Measurements from ENCODE around the gene EMID1.

EMID1 gene

GRCh38 chr22:29288837-29289236, 83.1 kb downstream of the EMID1 start:
- TF ChIP-seq MAX (IDR thresholded peaks at IDR 0.05) (no peak), EP300 (IDR thresholded peaks at IDR 0.05; ENCODE audit: borderline replicate concordance) (no peak), RAD21 (IDR thresholded peaks at IDR 0.05; ENCODE audit: low read depth) (no peak), YY1 (IDR thresholded peaks at IDR 0.05; ENCODE audit: low read depth) (no peak), USF1 (IDR thresholded peaks at IDR 0.05) (no peak), CEBPB (IDR thresholded peaks at IDR 0.05) (no peak), TAF1 (IDR thresholded peaks at IDR 0.05; ENCODE audit: low read depth) (no peak), CREB1 (IDR thresholded peaks at IDR 0.05; ENCODE audit: low read depth) (no peak), REST (IDR thresholded peaks at IDR 0.05; ENCODE audit: low read depth) (no peak), ZBTB7A (IDR thresholded peaks at IDR 0.05; ENCODE audit: low read depth) (no peak)

GRCh38 chr22:29290061-29290460, 84.4 kb downstream of the EMID1 start:
- TF ChIP-seq ZBTB7A (IDR thresholded peaks at IDR 0.05; ENCODE audit: low read depth): no peak
- no peak for TF ChIP-seq TAF1 (IDR thresholded peaks at IDR 0.05; ENCODE audit: low read depth)
- no peak for TF ChIP-seq REST (IDR thresholded peaks at IDR 0.05; ENCODE audit: low read depth)
- TF ChIP-seq EGR1 (IDR thresholded peaks at IDR 0.05): no peak
- no peak for TF ChIP-seq NFIC (IDR thresholded peaks at IDR 0.05)
- TF ChIP-seq TEAD4 (IDR thresholded peaks at IDR 0.05): no peak
- TF ChIP-seq FOXM1 (IDR thresholded peaks at IDR 0.05; ENCODE audit: borderline replicate concordance, low read depth): no peak
- TF ChIP-seq CEBPB (IDR thresholded peaks at IDR 0.05): no peak
- no peak for TF ChIP-seq TCF12 (IDR thresholded peaks at IDR 0.05; ENCODE audit: low read depth)

GRCh38 chr22:29291215-29291614, 85.5 kb downstream of the EMID1 start:
- TF ChIP-seq TEAD4 (IDR thresholded peaks at IDR 0.05) (no peak), EGR1 (IDR thresholded peaks at IDR 0.05) (no peak), CREB1 (IDR thresholded peaks at IDR 0.05; ENCODE audit: low read depth) (no peak), RAD21 (IDR thresholded peaks at IDR 0.05; ENCODE audit: low read depth) (no peak), ZBTB7A (IDR thresholded peaks at IDR 0.05; ENCODE audit: low read depth) (no peak), EP300 (IDR thresholded peaks at IDR 0.05; ENCODE audit: borderline replicate concordance) (no peak), USF1 (IDR thresholded peaks at IDR 0.05) (no peak), TAF1 (IDR thresholded peaks at IDR 0.05; ENCODE audit: low read depth) (no peak), TCF12 (IDR thresholded peaks at IDR 0.05; ENCODE audit: low read depth) (no peak), FOXM1 (IDR thresholded peaks at IDR 0.05; ENCODE audit: borderline replicate concordance, low read depth) (no peak)

- TF ChIP-seq REST (IDR thresholded peaks at IDR 0.05; ENCODE audit: low read depth): no peak
- TF ChIP-seq MAX (IDR thresholded peaks at IDR 0.05): no peak
- no peak for TF ChIP-seq EP300 (IDR thresholded peaks at IDR 0.05; ENCODE audit: borderline replicate concordance)
- TF ChIP-seq YY1 (IDR thresholded peaks at IDR 0.05; ENCODE audit: low read depth): no peak
- no peak for TF ChIP-seq RAD21 (IDR thresholded peaks at IDR 0.05; ENCODE audit: low read depth)
- no peak for TF ChIP-seq TCF12 (IDR thresholded peaks at IDR 0.05; ENCODE audit: low read depth)
- no peak for TF ChIP-seq TAF1 (IDR thresholded peaks at IDR 0.05; ENCODE audit: low read depth)
Measured at GRCh38 chr22:29292379-29292778, 86.7 kb downstream of the EMID1 start.

- TF ChIP-seq MAX (IDR thresholded peaks at IDR 0.05): no peak
- no peak for TF ChIP-seq EGR1 (IDR thresholded peaks at IDR 0.05)
- no peak for TF ChIP-seq YY1 (IDR thresholded peaks at IDR 0.05; ENCODE audit: low read depth)
- TF ChIP-seq CEBPB (IDR thresholded peaks at IDR 0.05): no peak
- no peak for TF ChIP-seq USF1 (IDR thresholded peaks at IDR 0.05)
- no peak for TF ChIP-seq FOXM1 (IDR thresholded peaks at IDR 0.05; ENCODE audit: borderline replicate concordance, low read depth)
- TF ChIP-seq TEAD4 (IDR thresholded peaks at IDR 0.05): no peak
- TF ChIP-seq ZBTB7A (IDR thresholded peaks at IDR 0.05; ENCODE audit: low read depth): no peak
- no peak for TF ChIP-seq REST (IDR thresholded peaks at IDR 0.05; ENCODE audit: low read depth)
- no peak for TF ChIP-seq TCF12 (IDR thresholded peaks at IDR 0.05; ENCODE audit: low read depth)
- no peak for TF ChIP-seq EP300 (IDR thresholded peaks at IDR 0.05; ENCODE audit: borderline replicate concordance)
- no peak for TF ChIP-seq TAF1 (IDR thresholded peaks at IDR 0.05; ENCODE audit: low read depth)
- no peak for TF ChIP-seq NFIC (IDR thresholded peaks at IDR 0.05)
- TF ChIP-seq RAD21 (IDR thresholded peaks at IDR 0.05; ENCODE audit: low read depth): no peak
- no peak for TF ChIP-seq CREB1 (IDR thresholded peaks at IDR 0.05; ENCODE audit: low read depth)
Measured at GRCh38 chr22:29298641-29299040, 92.9 kb downstream of the EMID1 start.

Data from Ishikawa (cell line).